ENCODE data around the gene GPR108.

GRCh38 chr19:6736917-6737283, 480 bp downstream of the GPR108 start:
- TF ChIP-seq, protein P1, sequence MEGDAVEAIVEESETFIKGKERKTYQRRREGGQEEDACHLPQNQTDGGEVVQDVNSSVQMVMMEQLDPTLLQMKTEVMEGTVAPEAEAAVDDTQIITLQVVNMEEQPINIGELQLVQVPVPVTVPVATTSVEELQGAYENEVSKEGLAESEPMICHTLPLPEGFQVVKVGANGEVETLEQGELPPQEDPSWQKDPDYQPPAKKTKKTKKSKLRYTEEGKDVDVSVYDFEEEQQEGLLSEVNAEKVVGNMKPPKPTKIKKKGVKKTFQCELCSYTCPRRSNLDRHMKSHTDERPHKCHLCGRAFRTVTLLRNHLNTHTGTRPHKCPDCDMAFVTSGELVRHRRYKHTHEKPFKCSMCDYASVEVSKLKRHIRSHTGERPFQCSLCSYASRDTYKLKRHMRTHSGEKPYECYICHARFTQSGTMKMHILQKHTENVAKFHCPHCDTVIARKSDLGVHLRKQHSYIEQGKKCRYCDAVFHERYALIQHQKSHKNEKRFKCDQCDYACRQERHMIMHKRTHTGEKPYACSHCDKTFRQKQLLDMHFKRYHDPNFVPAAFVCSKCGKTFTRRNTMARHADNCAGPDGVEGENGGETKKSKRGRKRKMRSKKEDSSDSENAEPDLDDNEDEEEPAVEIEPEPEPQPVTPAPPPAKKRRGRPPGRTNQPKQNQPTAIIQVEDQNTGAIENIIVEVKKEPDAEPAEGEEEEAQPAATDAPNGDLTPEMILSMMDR (IDR thresholded peaks at IDR 0.05) = peak in 1 of 6 experiments; percentile 4
- no peak for TF ChIP-seq POLR2A (IDR thresholded peaks at IDR 0.05)

All from esophagus squamous epithelium (tissue), 4 donors.